BLaER1 (cell line): Measurements from ENCODE around the gene FAM83F.
"Not testable (repeated sequence)": the region's sequence is repeated elsewhere in the genome, so short reads cannot be mapped to it uniquely, and the experiment has no call there.

Source experiments
- H3K27ac ChIP-seq: shearing (Covaris generic); formaldehyde crosslinking; 2 replicates; pipeline ENCODE4 v1.8.1; 2022
- H3K27me3 ChIP-seq: shearing (Covaris generic); formaldehyde crosslinking; 2 replicates; pipeline ENCODE4 v1.8.1; 2022
- H3K36me3 ChIP-seq: shearing (Covaris generic); formaldehyde crosslinking; 2 replicates; pipeline ENCODE4 v1.8.1; 2022
- H3K4me1 ChIP-seq: shearing (Covaris generic); formaldehyde crosslinking; 2 replicates; pipeline ENCODE4 v1.8.1; 2022
- H3K4me2 ChIP-seq: shearing (Covaris generic); formaldehyde crosslinking; 2 replicates; pipeline ENCODE4 v1.8.1; 2022
- H3K4me3 ChIP-seq: shearing (Covaris generic); formaldehyde crosslinking; 2 replicates; pipeline ENCODE4 v1.8.1; 2022
- H3K9ac ChIP-seq: shearing (Covaris generic); formaldehyde crosslinking; 2 replicates; pipeline ENCODE4 v1.8.1; 2022
- H3K9me3 ChIP-seq: shearing (Covaris generic); formaldehyde crosslinking; 2 replicates; pipeline ENCODE4 v1.8.1; 2022
- H4K20me1 ChIP-seq: shearing (Covaris generic); formaldehyde crosslinking; 2 replicates; pipeline ENCODE4 v1.8.1; 2022
- Cebpa-rat ChIP-seq: shearing (Covaris generic); IDR thresholded peaks from 2 replicates; pipeline ENCODE4 v1.8.1; 2022

Gene FAM83F

DNA sequence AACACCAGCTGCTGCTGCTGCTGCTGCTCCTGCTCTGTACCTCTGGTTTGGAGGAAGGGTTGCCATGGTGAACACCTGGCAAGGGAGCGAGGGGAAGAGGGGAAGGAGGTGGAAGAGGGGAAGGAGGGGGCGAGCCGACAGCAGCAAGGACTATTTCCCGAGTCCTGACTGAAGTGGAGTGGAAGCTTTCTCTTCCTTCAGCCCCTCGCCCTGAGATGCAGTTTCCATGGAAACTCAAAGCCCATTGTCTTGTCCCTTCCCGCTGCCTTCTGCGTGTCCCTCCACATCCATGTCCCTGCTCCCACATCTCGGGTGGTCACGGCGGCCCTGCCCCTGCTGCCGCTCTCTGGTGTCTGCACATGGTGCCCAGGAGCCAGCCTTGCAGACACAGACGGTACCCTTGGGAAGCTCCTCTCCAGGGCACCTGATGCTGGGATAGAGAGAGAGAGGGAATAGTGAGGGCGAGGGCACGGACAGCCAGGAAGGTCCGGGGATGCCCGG lies 28.6 kb downstream of the FAM83F start:
- H3K9ac ChIP-seq: no peak overlapping the region
- no peak overlapping the region for H3K4me3 ChIP-seq
- H3K9me3 ChIP-seq: no peaks in the 10 kb centered on the region
- no peaks in the 10 kb centered on the region for H4K20me1 ChIP-seq
- no peak for TF ChIP-seq Cebpa-rat
- no peak overlapping the region for H3K27ac ChIP-seq
- peak overlapping the region; percentile 36; the same call in 1 of the 2 replicates for H3K4me2 ChIP-seq
- no peaks in the 10 kb centered on the region for H3K27me3 ChIP-seq
- H3K36me3 ChIP-seq: no peaks in the 10 kb centered on the region
- peaks cover 62% of the 10 kb centered on the region for H3K4me1 ChIP-seq

DNA sequence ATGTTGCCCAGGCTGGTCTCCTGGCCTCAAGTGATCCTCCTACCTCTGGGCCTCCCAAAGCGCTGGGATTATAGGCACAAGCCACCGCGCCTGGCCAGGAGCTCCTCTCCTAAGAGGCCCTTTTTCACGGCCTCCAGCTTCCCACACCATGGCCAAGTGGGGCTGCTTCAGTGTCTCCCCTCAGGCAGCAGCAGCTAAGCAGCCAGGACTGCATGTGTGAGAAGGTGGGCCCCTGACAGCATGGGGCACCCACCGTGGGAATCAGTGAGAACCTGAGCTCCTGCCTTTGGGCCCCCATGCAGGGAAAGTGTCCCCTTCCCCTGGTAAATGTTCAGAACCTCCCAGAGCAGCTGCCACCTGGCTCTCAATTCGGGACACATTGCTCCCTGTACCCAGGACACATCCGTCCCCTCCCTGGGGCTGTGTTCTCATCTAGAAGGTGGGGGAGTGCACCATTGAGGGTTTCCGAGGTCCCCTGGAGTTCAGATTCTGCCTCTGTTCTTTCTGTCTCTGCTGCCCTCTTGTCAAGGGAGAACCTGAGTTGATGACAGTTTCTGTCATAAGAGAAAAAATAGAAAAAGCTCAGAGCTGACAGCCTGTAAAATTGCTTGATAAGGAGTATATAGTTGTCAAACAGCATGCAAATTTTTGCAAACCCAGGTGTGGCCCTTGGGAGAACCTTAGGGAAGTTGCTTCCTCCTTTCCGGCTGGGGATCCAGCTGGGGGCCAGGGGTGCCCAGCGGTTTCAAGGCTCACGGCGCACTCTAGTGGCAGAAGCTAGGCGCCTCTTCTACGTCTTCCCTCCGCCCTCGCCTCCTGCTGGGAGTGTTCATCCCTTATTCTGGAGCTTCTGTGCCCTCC lies 29.7 kb downstream of the FAM83F start:
- H4K20me1 ChIP-seq: no peaks in the 10 kb centered on the region
- no peak overlapping the region for H3K4me3 ChIP-seq
- H3K9ac ChIP-seq: no peak overlapping the region
- no peak overlapping the region; the same call in 1 of the 2 replicates for H3K27ac ChIP-seq
- no peaks in the 10 kb centered on the region for H3K36me3 ChIP-seq
- H3K4me1 ChIP-seq: peaks cover 72% of the 10 kb centered on the region
- TF ChIP-seq Cebpa-rat: no peak
- H3K4me2 ChIP-seq: peak overlapping the region; percentile 92
- H3K27me3 ChIP-seq: no peaks in the 10 kb centered on the region
- H3K9me3 ChIP-seq: no peaks in the 10 kb centered on the region

DNA sequence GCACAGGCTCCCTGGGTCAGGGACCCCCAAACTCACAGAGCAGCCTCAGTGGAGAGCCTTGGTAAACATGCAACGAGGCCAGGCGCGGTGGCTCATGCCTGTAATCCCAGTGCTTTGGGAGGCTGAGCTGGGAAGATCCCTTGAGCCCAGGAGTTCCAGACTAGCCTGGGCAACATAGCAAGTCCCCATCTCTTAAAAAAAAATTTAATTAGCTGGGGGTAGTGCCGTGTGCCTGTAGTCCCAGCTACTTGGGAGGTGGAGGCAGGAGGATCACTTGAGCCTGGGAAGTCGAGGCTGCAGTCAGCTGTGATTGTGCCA lies 30.3 kb downstream of the FAM83F start:
- H3K27ac ChIP-seq, H3K27me3 ChIP-seq, H3K9ac ChIP-seq, H4K20me1 ChIP-seq, H3K9me3 ChIP-seq, H3K36me3 ChIP-seq, H3K4me3 ChIP-seq: not testable (repeated sequence)
- peak overlapping the region; percentile 92 for H3K4me2 ChIP-seq
- peaks cover 78% of the 10 kb centered on the region for H3K4me1 ChIP-seq

DNA sequence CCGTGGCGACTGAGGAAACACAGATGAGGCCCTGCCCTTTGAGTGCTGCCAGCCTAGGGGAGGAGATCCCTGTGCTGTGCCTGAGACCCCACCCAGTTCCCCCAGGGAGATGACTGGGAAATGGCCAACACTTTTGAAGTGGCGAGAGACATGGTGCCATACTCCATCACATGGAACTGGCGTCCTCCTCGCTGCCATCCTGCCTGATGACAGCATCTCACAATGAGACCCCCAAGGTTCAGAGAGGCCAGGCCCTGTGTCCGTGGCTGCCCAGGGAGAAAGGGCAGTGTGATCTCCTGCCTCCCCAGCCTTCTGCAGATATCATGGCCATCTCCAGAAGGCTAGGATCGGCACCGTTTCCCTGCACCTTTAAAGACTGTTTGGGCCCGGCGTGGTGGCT lies 31.1 kb downstream of the FAM83F start:
- Histone ChIP-seq H3K36me3 (no peaks in the 10 kb centered on the region), H3K9me3 (no peaks in the 10 kb centered on the region), H3K4me1 (peaks cover 87% of the 10 kb centered on the region), H3K27me3 (no peaks in the 10 kb centered on the region), H3K27ac (no peak overlapping the region; the same call in 1 of the 2 replicates), H3K9ac (no peak overlapping the region), H3K4me2 (peak overlapping the region; percentile 92), H3K4me3 (no peak overlapping the region), H4K20me1 (no peaks in the 10 kb centered on the region)
- no peak for TF ChIP-seq Cebpa-rat

DNA sequence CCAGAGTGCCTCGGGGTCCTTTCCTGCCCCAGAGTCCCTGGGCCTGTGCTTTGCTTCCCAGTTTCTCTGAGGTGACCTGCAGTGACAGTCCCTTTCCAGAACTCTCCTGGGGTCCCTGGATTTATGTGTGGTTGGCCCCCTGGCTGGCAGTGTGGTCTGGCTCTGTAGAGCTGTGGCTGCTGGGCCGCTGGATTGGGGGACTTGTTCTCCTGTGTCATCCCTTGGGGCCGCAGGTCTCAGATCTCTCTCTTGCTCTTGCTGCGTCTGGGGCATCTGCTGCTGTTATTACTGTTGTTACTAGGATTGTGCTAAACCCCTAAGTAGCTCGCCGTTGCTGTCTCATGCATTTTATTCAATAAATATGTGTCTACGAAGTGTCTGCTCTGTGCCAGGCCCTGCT lies 31.9 kb downstream of the FAM83F start:
- peaks cover 89% of the 10 kb centered on the region for H3K4me1 ChIP-seq
- H3K9me3 ChIP-seq: no peaks in the 10 kb centered on the region
- H3K9ac ChIP-seq: 0 out of 2 replicates have a peak overlapping the region, but pooled peaks have one; percentile 28
- H3K36me3 ChIP-seq: no peaks in the 10 kb centered on the region
- no peaks in the 10 kb centered on the region for H4K20me1 ChIP-seq
- no peaks in the 10 kb centered on the region for H3K27me3 ChIP-seq
- H3K27ac ChIP-seq: peak overlapping the region; percentile 7; the same call in 1 of the 2 replicates
- no peak for TF ChIP-seq Cebpa-rat
- peak overlapping the region; percentile 92 for H3K4me2 ChIP-seq
- no peak overlapping the region for H3K4me3 ChIP-seq

DNA sequence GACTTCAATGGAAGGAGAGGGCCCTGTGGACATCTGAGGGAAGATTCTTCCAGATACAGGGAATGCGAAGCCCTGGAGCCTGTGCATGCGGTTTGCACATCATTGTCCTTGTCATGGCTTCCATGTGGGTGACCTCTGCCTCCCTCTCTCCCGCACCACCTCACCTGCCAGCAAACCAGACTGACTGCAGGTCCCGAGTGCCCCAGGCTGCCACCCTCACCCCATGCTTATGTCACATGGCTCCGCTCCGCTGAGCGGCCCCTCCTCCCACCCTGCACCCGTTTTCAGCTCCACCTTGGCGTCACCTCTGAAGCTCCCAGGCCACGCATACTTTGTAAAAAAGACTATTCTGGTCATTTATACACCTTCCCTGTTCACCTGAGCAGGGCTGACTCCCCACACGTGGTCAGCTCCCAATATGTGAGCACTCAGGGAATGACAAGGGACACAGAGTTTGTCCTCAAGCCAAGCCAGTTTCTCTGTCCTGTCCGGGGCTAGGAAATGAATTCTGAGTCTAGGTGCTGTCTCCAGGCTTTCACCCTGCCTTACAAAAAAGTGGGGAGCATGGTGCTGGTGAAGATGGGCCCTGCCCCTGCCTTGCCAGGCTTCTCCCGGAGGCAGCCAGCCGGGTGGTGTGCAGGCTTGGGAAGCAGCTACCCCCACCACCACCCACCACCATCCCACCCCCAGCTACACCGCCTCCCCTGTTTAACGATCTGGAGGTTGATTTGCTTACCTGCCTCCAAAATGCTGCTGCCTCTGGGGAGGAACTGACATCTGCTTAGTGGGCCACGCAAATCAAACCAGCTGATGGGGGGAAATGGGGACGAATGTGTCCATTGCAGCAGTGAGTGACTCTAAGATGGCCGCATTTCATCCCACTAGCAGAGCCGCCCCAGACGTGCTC lies 32.7 kb downstream of the FAM83F start:
- Histone ChIP-seq H3K36me3 (no peaks in the 10 kb centered on the region), H3K4me3 (no peak overlapping the region), H3K9me3 (no peaks in the 10 kb centered on the region), H3K4me2 (peak overlapping the region; percentile 92), H3K27ac (peak overlapping the region; percentile 46), H3K27me3 (no peaks in the 10 kb centered on the region), H3K9ac (peak overlapping the region; percentile 38), H3K4me1 (peaks cover 95% of the 10 kb centered on the region), H4K20me1 (no peaks in the 10 kb centered on the region)
- TF ChIP-seq Cebpa-rat: no peak

DNA sequence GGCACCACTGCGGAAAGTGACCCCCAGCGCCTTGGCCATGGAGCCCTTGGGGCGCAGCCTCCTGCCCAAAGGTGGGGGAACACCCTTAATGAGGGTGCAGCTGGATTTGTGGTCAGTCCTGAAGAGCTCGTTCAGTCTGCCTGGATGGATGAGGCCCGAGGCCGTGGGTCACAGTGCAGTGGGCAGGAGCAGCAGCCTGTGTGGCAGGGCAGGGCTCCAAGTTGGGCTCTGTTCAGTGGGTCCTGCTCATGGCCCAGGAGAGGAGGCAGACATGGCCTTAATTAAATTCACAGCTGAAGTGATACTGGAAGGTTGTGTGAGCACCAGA lies 33.3 kb downstream of the FAM83F start:
- no peaks in the 10 kb centered on the region for H3K9me3 ChIP-seq
- H3K27me3 ChIP-seq: no peaks in the 10 kb centered on the region
- H4K20me1 ChIP-seq: no peaks in the 10 kb centered on the region
- no peak overlapping the region for H3K4me3 ChIP-seq
- peak overlapping the region; percentile 38 for H3K9ac ChIP-seq
- H3K4me1 ChIP-seq: peaks cover 100% of the 10 kb centered on the region
- H3K4me2 ChIP-seq: peak overlapping the region; percentile 92
- no peak for TF ChIP-seq Cebpa-rat
- H3K27ac ChIP-seq: peak overlapping the region; percentile 46; the same call in 1 of the 2 replicates
- no peaks in the 10 kb centered on the region for H3K36me3 ChIP-seq

DNA sequence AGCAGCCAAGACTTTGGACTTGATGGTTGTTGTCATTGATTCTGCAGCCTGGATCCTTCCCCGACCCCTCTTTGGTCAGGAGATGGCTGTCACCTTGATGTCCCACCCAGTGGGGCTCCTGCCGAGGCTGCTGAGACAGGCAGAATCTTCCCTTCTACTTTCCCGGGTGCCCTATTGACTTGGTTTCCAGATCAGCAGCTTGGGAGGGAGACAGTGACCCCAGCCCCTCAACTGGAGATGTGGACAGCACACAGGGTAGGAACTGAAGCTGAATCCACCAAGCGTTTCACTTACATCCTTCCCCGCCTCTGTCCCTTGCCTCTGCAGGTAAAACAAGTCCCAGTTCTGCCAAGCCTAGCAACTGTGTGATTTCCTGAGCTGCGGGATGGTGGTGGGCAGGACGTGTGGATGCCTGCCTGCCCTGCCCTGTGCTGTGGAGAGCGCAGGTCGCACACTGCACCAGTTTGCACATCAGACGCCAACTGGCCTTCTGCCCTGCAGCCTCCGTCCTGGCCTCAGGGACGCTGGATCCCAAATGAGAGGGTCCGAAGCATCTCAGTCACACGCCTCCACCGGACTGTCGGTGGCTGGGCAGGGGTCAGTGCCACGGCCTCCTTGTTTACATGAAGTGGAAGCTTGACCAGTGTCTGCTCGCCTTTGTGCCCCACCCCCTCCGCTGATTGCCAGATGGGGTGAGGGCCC lies 34.6 kb downstream of the FAM83F start:
- Histone ChIP-seq H3K4me2 (peak overlapping the region; percentile 92), H3K36me3 (no peaks in the 10 kb centered on the region), H3K27ac (peak overlapping the region; percentile 46; the same call in 1 of the 2 replicates), H3K27me3 (no peaks in the 10 kb centered on the region), H3K4me3 (no peak overlapping the region), H4K20me1 (no peaks in the 10 kb centered on the region), H3K9me3 (no peaks in the 10 kb centered on the region), H3K4me1 (peaks cover 98% of the 10 kb centered on the region), H3K9ac (no peak overlapping the region)
- TF ChIP-seq Cebpa-rat: no peak

DNA sequence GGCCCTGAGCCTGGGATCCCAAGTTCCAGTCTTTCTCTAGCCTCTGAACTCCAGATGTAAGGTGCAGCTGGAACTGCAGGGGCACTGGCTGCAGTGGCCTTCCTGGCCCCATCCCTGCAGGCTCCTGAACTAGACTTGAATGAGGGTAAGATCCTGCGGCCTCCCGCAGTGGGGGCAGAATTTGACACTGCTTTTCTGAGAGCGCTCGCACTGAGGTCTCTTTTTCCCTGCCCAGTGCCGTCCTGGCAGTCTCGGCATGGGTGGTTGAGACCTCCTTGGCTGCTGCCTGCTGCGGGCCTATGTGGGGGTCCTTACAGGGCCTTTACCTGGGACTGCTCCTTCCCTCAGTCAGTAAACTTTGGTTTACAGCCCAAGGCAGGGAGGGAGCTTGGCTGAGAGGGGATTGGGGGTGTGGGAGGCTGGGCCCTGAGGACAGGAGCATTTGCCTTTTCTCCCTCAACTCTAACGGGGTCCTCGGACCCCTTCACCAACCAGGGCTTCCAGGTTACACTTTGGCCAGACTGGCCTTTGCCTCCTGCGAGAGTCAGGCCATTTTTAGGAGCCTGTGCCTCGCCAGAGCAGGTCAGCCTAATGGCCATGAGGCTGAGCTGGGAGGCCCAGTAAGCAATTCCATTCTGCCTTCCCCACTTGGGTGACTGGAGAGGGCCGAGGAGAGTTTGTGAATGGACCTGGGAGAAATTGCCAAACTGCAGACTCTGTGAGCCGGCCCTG lies 35.4 kb downstream of the FAM83F start:
- Histone ChIP-seq H3K4me3 (no peak overlapping the region), H4K20me1 (no peaks in the 10 kb centered on the region), H3K9ac (no peak overlapping the region), H3K27ac (peak overlapping the region; percentile 50), H3K4me1 (peaks cover 89% of the 10 kb centered on the region), H3K9me3 (no peaks in the 10 kb centered on the region), H3K4me2 (peak overlapping the region; percentile 66), H3K36me3 (no peaks in the 10 kb centered on the region), H3K27me3 (no peaks in the 10 kb centered on the region)
- no peak for TF ChIP-seq Cebpa-rat
